ENCODE measurements around the gene ZNF555. TPM values are rescaled to one million over a fixed set of nuclear protein-coding genes. Genes with fewer than 3 reads are reported as not detected.

ZNF555 gene
- total and polyA plus RNA-seq, 9 of the 15 experiments (the other 6 are each of a cell fraction or from before 2014, with no cell fraction given): 2.0 to 6.7 (median 5.4) TPM

DNA sequence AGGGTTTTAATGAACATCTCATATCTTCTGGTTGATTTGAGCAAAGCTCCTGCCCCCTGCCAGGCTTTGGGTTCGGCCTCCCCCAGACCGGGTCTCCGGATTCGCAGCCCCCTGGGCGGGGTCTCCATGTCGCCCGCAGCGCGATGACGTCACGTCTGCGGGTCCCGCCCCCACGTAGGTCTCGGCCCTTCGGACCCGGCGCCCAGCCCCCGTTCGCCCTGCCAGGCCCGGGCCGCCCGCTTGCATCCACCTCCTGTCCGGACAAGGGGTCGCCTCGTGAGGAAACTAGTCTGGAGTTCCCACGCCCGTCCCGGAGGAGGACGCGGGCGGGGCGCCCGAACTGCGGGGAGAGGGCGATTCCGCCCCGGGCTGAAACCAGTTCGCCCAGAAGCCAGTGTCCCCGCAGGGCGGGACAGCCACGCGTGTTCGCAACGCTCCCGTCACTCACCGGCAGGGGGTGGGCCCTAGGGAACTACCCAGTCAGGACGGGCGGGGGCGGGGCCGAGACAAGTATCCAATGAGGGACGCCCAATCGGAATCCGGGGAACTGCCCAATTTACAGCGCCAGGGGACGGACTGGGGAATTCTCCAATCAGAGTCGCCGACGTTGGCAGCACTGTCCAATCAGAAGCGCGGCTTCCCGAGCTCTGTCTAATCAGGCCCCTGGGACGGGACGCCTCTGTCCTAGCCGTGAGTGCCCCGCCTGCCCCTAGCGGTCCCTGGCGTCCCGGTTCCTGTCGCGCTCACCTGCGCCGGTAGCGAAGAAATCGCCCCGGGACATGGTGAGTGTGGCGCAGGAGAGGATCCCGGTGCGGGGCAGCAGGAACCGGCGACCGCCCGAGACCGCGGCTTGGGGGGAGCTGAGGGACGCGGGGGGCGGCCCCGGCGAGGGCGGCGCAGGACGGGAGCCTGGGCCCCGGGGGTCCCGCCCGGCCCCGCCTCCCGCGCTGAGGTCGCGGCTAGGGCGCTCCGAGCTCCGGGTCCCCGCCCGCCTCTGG lies at the start of gene ZNF555 (continued):
- TF ChIP-seq RERE (CRISPR knock-in tag; IDR thresholded peaks at IDR 0.05; ENCODE audit: borderline replicate concordance) (no peak), RBM14 (IDR thresholded peaks at IDR 0.05; ENCODE audit: borderline replicate concordance, insufficient read depth, low read depth, low read length) (no peak), PHF21A (IDR thresholded peaks at IDR 0.05; ENCODE audit: borderline replicate concordance, low read depth) (peak; percentile 96), MAFF (IDR thresholded peaks at IDR 0.05; ENCODE audit: low read length) (no peak), SRSF3 (IDR thresholded peaks at IDR 0.05; ENCODE audit: insufficient read depth, low read length) (no peak), TEAD2 (tag; IDR thresholded peaks at IDR 0.05) (no peak), ZBED1 (IDR thresholded peaks at IDR 0.05) (no peak), ZNF696 (CRISPR knock-in tag; conservative IDR thresholded peaks at IDR 0.05) (no peak), ATF1 (CRISPR knock-in tag; IDR thresholded peaks at IDR 0.05) (peak; percentile 54), ATF1 (tag; IDR thresholded peaks at IDR 0.05) (peak; percentile 97), NR2F6 (CRISPR knock-in tag; IDR thresholded peaks at IDR 0.05) (no peak), TAF7 (tag; IDR thresholded peaks at IDR 0.05) (no peak), RUNX1 (IDR thresholded peaks at IDR 0.05; ENCODE audit: low read depth) (no peak), STAT5A (IDR thresholded peaks at IDR 0.05; ENCODE audit: borderline replicate concordance, low read length) (no peak), RBM17 (IDR thresholded peaks at IDR 0.05; ENCODE audit: borderline replicate concordance, low read depth, low read length) (no peak), NFXL1 (CRISPR knock-in tag; IDR thresholded peaks at IDR 0.05) (no peak), ZNF79 (CRISPR knock-in tag; IDR thresholded peaks at IDR 0.05; ENCODE audit: low read depth) (no peak), XRCC5 (IDR thresholded peaks at IDR 0.05; ENCODE audit: low read depth, low read length) (no peak; the same call in 1 of the 2 replicates)
- TF ChIP-seq, protein P1, sequence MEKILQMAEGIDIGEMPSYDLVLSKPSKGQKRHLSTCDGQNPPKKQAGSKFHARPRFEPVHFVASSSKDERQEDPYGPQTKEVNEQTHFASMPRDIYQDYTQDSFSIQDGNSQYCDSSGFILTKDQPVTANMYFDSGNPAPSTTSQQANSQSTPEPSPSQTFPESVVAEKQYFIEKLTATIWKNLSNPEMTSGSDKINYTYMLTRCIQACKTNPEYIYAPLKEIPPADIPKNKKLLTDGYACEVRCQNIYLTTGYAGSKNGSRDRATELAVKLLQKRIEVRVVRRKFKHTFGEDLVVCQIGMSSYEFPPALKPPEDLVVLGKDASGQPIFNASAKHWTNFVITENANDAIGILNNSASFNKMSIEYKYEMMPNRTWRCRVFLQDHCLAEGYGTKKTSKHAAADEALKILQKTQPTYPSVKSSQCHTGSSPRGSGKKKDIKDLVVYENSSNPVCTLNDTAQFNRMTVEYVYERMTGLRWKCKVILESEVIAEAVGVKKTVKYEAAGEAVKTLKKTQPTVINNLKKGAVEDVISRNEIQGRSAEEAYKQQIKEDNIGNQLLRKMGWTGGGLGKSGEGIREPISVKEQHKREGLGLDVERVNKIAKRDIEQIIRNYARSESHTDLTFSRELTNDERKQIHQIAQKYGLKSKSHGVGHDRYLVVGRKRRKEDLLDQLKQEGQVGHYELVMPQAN (IDR thresholded peaks at IDR 0.05; ENCODE audit: borderline replicate concordance): peak; percentile 62; the same call in 1 of the 2 replicates
- TF ChIP-seq, protein P2, sequence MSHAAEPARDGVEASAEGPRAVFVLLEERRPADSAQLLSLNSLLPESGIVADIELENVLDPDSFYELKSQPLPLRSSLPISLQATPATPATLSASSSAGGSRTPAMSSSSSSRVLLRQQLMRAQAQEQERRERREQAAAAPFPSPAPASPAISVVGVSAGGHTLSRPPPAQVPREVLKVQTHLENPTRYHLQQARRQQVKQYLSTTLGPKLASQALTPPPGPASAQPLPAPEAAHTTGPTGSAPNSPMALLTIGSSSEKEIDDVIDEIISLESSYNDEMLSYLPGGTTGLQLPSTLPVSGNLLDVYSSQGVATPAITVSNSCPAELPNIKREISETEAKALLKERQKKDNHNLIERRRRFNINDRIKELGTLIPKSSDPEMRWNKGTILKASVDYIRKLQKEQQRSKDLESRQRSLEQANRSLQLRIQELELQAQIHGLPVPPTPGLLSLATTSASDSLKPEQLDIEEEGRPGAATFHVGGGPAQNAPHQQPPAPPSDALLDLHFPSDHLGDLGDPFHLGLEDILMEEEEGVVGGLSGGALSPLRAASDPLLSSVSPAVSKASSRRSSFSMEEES (CRISPR knock-in tag; IDR thresholded peaks at IDR 0.05): no peak

Measured in K562 (cell line).